DMS53 treated with DMSO at 0.1 percent for 48 hours (cell line): ENCODE data around the gene PARP3.

Experiments
- DNase-seq: peaks from one replicate; lab custom pipeline; 2025; ENCODE audit not compliant: unreplicated experiment; lab: John Stamatoyannopoulos, UW

The PARP3 gene

GRCh38 chr3:51933471-51934138, 8.6 kb upstream of the PARP3 start:
- no peak for DNase-seq

DNA sequence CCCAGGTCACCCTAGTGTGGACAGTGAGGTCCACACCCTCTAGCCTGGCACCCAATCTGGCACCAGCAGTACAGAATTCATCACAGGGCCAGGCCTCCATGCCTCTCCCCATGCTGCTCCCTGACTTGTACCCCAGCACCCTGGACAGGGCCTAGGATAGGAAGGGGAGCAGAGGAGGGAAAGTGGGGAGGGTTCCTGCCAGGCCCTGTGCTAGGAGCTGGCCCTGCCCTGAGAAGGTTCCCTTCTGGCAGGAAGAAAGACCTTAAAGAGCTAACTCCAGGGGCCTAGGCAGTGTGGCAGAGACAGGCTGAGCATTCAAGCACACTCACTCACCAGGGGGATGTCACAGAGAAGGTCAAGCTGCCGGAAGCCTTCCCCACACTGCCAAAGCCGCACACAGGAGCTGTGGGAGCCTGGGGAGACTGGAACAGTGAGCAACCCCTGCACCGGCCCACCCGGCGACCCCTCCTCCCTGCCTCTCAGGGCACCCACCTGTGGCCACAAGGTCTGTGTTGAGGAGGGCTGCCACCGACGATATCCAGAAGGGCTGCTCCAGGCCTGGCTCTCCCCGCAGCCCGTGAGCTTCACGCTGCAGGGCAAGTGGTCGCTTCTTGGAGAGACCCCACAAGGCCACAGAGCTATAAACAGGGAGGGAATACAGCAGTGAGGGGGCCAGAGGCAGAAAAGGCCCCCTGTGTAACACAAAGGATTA, 7.9 kb upstream of the PARP3 start:
- DNase-seq = no peak

DNA sequence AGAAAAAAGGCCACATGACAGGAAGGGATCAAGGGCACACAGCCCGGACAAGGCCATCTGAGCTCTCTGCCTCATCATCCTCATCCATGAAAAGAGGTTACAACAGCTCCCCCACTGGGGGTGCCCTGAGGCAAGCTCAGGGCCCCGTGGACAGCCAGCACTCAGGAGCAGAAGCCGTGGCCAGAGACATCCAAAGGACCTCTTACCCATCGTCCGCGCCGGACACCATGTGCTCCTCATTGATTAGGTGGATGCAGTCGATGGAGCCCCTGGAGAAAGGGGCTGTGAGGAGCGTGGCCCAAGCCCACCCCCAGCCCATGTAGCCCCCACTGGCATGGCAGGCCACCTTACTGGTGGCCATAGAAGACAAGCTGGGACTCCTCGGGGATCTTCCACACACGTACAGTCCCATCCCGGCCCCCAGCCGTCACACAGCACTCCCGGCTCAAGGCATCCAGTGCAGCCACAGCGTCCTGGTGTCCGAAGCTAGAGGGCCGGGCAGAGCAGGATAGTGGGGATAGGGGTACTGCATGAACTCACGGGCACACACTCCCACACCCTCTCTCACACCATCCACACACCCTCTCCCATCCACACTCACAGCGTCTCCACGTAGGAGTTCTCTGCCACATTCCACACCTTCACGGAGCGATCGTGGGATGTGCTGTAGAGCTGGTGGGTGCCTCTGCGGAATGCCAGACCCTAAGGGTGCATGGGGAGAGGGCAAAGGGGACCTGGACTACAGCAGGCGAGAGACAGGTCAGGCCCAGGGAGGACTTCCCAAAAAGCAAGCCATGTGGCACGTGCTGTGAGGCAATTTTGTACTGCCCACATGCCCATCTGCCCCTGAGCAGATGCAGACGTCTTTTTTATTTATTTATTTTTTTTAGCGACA, 6.9 kb upstream of the PARP3 start:
- no peak for DNase-seq

DNA sequence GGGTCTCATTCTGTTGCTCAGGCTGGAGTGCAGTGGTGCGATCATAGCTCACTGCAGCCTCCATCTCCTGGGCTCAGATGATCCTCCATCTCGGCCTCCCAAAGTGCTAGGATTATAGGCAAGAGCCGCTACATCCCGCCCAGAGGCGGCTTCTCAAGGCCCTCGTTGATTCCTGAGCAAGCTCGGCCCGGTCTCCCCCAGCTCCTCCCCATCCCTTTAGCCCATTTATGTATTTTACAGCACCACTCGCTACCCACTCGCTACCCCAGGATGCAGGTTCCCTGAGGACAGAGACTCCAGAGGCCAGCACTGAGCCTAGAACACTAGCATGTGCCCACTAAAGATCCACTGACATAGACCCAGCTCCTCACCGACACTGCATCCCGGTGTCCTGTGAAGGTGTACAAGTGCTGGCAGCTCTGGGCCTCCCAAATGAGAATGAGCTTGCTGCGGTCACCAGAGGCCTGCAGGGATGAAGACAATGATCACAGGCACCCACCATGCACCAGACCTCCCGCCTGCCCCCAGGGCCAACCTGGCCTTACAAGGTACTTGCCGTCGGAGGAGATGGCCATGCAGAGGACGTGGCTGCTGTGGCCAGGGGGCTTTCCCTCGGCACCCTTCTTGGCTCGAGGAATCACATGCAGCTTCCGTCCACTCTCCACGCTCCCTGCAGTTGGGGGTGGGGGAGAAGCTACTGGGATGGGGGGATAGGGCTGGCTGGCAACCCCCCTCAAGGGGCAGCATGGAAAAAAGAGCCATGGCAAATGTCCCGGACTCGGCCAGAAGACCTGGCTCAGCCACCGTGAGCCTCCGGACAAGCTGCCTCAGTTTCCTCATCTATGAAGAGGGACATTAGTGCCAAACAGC, 6.0 kb upstream of the PARP3 start:
- no peak for DNase-seq

GRCh38 chr3:51937014-51937413, 5.1 kb upstream of the PARP3 start:
- DNase-seq = no peak

DNA sequence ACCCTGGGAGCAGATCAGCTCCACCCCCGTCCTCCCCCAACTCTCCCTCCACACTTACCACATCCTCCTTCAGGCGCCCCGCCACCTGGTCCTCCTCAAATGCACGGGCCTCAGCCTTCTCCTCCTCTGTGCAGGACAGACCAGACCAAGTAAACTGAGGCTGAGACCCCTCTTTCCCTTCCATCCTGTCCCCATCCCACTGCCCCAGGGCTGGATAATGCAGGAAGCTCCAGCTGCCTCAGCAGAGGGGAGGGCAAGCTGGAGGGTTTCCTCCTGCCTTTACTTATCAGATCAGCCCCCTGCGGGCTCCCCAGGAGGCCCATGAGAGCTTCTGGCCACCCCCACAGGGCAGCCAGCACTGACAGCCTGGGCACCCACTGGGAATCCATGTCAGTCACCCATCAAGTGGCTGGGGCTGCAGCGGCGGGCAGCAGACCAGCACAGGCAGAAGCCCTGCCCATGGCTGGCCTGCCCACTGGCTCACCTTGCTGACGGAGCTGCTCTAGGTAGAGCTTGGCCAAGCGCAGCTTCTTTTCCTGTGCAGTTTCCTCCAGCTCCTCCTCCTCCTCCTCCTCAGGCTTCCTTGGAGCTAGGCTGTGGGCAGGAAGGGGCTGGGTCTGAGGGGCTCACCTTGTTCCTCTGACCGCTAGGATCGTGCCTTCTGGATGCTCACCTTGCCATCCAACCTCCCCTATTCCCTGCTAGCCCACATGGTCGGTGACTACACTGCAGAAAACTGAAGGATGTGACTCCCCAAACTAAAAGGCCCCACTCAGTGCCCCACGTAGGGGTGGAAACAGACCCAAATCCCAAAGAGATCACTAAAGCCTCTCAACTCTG, 4.3 kb upstream of the PARP3 start:
- no peak for DNase-seq

DNA sequence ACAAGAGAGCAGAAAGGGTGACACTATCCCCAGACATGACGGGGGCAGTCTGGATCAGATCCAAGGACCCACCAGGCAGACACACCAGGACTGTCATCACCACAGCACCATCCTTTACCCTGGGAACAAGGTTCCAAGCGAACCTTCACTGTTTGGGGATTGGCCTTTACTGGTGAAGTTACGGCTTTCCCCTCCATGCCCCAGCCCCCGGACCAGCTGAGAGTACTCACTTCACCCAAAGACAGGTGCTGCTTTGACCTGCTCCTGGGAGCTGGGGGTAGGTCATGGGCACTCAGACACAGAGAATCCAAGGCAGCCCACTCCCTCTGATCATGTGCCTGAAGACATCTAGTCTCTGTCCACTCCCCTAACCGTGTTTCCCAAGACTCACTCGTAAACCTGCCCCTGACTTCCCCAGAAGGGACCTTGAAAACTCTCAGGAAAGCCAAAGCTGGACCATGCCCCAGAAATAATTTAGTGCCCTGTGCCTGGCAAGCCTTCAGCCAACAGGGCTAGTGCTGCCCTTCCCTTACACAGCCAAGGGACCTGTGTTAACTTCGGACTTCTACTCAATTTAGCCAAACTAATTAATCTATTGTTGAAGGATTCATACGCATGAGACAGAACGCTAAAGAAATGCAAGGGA, 3.3 kb upstream of the PARP3 start:
- DNase-seq = no peak

DNA sequence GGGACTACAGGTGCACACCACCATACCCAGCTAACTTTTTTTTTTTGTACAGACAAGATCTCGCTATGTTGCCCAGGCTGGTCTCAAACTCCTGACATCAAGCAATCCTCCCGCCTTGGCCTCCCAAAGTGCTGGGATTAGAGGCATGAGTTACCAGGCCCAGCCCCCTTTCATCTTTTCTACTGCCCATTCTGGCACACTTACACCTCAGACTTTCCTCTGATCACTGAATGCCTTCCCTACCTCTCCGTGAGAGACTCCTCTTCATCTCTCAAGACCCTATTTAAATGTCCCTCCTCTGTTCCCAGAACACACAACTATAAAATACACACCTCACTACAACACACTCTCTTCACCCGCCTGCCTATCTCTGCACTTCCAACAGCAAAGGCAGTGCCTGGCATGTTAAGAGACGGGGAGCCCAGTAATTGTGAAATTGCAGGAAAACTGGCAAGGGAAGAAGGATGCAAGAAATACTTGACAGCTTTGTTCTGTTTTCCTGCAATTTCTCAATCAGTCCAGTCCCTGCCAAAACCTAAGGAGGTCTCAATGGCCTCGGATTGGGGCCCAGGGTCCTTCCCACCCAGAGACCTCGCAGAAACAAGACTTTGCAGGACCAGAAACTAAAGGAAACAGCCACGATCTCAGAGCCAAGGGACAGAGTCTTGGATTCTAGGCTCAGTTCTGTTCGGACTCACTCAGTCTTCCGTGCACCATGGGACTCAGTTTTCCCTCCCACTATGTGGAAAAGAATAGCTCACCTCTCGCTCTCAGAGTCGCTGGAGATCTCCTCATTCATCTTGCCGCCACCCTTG, 1.3 kb upstream of the PARP3 start:
- DNase-seq = no peak

- DNase-seq = no peak
These were observed 733 bp upstream of the PARP3 start for GRCh38 chr3:51941463-51941797.

- DNase-seq = no peak
These were observed 664 bp downstream of the PARP3 start for GRCh38 chr3:51942603-51943450.

DNA sequence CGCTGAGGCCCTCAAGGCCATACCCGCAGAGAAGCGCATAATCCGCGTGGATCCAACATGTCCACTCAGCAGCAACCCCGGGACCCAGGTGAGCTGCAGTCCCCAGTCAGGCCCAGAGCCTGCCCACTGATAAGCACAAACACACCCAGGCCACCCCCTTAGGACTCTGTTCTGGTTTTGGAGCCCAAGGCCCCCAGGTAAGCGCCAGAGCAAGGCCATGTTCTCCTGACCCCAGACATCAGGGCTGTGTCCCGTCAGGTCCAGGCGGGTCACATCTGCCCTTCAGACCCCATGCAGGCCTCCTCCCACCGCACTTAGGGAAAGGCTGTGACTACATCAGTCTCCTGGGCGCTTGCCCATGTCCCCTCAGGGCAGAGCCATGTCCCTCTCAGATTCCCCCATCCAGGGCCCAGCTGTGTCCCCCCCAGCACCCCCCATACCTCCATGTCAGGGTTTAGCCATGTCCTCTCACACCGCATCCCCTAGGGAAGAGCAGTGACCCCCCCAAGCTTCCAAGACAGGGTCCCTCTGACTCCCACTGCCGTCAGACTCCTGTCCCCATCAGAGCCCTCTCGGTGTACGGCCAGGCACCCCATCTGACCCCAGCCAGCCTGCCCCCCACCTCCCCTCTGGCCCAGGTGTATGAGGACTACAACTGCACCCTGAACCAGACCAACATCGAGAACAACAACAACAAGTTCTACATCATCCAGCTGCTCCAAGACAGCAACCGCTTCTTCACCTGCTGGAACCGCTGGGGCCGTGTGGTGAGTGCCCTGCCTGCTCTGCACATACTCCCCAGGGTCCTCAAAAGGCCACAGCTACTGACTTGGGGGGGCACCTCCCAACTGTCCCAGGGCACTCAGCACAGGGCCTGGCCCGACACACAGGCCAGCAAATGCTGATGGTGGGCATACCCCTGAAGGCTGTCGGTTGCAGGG, 1.6 kb downstream of the PARP3 start:
- no peak for DNase-seq

- DNase-seq = no peak
These were observed 2.4 kb downstream of the PARP3 start for GRCh38 chr3:51944451-51945021.

DNA sequence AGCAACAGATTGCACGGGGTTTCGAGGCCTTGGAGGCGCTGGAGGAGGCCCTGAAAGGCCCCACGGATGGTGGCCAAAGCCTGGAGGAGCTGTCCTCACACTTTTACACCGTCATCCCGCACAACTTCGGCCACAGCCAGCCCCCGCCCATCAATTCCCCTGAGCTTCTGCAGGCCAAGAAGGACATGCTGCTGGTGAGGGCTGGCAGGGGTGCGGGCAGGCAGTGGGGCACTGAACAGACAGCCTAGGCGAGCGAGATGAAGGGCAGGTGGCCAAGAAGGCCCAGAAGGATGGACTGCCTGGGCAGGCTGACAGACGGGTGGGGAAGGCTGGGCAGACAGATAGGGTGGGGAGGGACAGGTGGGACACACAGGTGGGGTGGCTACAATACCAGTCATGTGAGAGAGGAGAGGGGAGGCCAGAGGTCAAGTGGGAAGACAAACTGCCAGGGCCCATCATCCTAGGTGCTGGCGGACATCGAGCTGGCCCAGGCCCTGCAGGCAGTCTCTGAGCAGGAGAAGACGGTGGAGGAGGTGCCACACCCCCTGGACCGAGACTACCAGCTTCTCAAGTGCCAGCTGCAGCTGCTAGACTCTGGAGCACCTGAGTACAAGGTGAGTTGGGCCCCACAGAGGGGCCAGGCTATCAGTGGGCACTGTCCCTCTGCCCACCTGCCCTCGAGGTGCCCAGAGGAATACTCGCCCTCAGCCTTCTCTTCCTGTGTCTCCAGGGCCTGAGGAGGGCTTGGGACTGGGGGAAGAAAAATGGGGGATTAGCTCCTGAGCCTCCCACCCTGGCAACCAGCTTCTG, 3.1 kb downstream of the PARP3 start:
- no peak for DNase-seq

- DNase-seq = no peak
These were observed 4.0 kb downstream of the PARP3 start for GRCh38 chr3:51945926-51946705.

DNA sequence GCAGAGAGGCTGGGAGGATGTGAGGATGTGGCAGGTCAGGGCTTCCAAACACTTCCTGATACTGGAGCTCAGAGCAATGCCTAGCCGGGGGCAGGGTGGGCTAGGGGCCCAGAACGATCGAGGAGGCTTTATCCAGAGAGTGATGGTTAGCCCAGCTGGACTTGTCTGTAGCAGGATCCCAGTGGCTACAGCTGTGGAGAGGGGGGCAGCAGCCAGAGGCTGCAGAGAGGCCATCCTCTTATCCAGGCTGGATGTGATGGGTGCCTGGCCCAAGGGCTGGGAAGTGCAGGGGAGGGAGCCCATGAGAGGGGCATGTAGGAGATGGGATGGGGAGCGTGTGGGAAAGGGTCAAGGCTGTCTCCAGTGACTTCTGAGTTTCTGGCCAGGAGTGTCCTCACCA, 4.6 kb downstream of the PARP3 start:
- no peak for DNase-seq
